ENCODE results near the gene RXRB.

DNA sequence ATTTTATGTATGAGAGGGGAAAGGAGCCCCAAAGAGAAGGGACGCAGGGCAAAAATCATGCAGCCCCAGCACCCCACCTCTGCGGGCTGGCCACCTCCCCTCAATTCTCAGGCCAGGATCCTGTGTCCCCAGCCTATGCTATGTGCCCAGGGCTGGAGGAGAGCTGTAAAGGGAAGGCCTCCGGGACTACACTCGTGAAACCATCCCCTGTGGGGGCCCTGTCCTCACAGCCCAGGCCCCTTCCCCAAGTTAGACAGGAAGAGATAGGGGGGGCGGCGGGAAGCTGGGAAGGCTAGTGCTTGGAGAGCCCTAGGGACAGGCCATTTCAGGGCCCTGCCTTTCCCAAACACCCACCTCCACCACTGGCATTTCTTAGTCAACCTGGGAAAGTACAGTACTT, 6.8 kb downstream of the RXRB start:
- TF ChIP-seq ZNF571 (tag by site-specific recombination; IDR thresholded peaks at IDR 0.05) (no peak), ZBTB7A (tag by site-specific recombination; IDR thresholded peaks at IDR 0.05; ENCODE audit: low read depth) (no peak), ZNF248 (tag by site-specific recombination; IDR thresholded peaks at IDR 0.05) (no peak), ZNF148 (tag by site-specific recombination; IDR thresholded peaks at IDR 0.05; ENCODE audit: borderline replicate concordance) (no peak), KLF10 (tag by site-specific recombination; IDR thresholded peaks at IDR 0.05) (no peak), ZNF274 (IDR thresholded peaks at IDR 0.05; ENCODE audit: low read length) (no peak), ZNF274 (tag by site-specific recombination; IDR thresholded peaks at IDR 0.05; ENCODE audit: borderline replicate concordance) (no peak), CTCF (tag by site-specific recombination; IDR thresholded peaks at IDR 0.05) (no peak)
- TF ChIP-seq, protein P1, sequence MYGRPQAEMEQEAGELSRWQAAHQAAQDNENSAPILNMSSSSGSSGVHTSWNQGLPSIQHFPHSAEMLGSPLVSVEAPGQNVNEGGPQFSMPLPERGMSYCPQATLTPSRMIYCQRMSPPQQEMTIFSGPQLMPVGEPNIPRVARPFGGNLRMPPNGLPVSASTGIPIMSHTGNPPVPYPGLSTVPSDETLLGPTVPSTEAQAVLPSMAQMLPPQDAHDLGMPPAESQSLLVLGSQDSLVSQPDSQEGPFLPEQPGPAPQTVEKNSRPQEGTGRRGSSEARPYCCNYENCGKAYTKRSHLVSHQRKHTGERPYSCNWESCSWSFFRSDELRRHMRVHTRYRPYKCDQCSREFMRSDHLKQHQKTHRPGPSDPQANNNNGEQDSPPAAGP (tag by site-specific recombination; IDR thresholded peaks at IDR 0.05) = no peak
